HepG2 (cell line): ENCODE data around the gene CENPP. TPM values are rescaled to one million over a fixed set of nuclear protein-coding genes. Genes with fewer than 3 reads are reported as not detected.

Source experiments
- IKZF5 ChIP-seq: IDR thresholded peaks from 2 replicates; pipeline ENCODE4 v1.6.1; 2018; ENCODE audit warnings: missing genetic modification reagents, mild to moderate bottlenecking, missing compliant biosample characterization
- PBX2 ChIP-seq: IDR thresholded peaks from 2 replicates; pipeline ENCODE4 v1.6.1; 2016; ENCODE audit warnings: control low read depth
- ZNF280D ChIP-seq: sonication (generic); formaldehyde crosslinking; IDR thresholded peaks from 2 replicates; pipeline ENCODE4 v1.5.1; 2020; ENCODE audit warnings: mild to moderate bottlenecking, missing genetic modification reagents
- ZNF687 ChIP-seq: sonication (generic); formaldehyde crosslinking; IDR thresholded peaks from 2 replicates; pipeline ENCODE4 v1.5.1; 2020; ENCODE audit warnings: mild to moderate bottlenecking, missing genetic modification reagents, moderate library complexity
- polyA plus RNA-seq, 8 experiments: library from polyadenylated mRNA; depleted of rRNA in 3 of 8; stranded (reverse) in 7 of 8; unstranded in 1 of 8; fragments of >200 nt; fragmentation: Illumina TruSeq in 4 of 8; extraction: Trizol in 4 of 8; gene quantifications; 2 replicates each; pipeline versions ENCODE4 v1.2.1 to v1.2.3, GENCODE V29; 2011 to 2016; ENCODE audit warnings: low read depth in 4 of 8, missing spikeins in 1 of 8, mixed read lengths in 1 of 8; ENCODE audit not compliant: insufficient read depth in 1 of 8
- total RNA-seq, 5 experiments: library from RNA; depleted of rRNA; stranded (reverse); fragments of >200 nt; fragmentation: Illumina TruSeq; extraction: Trizol; gene quantifications; 2 replicates each; pipeline ENCODE4 v1.2.3, GENCODE V29; 2016; ENCODE audit warnings: low read depth in 1 of 5
- TF ChIP-seq, protein P1 (sequence below): conservative IDR thresholded peaks from 2 replicates; pipeline ENCODE4 v1.6.1; 2018; ENCODE audit warnings: missing genetic modification reagents
- TF ChIP-seq, protein P2 (sequence below): sonication (generic); formaldehyde crosslinking; IDR thresholded peaks from 2 replicates; pipeline ENCODE4 v1.4.0; 2020; ENCODE audit warnings: missing genetic modification reagents, borderline replicate concordance

CENPP gene
- total and polyA plus RNA-seq, 2 of the 13 experiments (the other 11 are each of a cell fraction or from before 2014, with no cell fraction given): 2.0 to 11.4 TPM

DNA sequence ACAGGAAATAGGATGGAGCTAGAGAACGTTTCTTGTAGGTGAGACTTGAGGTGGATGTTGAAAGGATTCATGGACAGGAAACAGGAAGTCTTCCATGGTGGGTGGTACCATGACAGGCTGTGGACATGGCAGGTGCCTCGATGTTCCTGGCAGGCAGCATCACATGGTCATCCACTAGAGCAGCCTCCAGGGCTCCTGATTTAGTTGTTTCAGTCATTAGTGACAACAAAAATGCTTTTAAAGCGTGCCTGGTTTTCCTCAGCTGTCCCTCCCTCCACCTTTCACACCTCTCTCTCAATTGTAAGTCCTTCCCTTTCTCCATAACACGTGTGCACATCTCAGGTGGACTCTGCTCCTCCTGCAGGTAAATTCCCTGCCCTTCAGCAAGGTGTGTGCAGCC lies 181.7 kb downstream of the CENPP start (continued):
- TF ChIP-seq, protein P1, sequence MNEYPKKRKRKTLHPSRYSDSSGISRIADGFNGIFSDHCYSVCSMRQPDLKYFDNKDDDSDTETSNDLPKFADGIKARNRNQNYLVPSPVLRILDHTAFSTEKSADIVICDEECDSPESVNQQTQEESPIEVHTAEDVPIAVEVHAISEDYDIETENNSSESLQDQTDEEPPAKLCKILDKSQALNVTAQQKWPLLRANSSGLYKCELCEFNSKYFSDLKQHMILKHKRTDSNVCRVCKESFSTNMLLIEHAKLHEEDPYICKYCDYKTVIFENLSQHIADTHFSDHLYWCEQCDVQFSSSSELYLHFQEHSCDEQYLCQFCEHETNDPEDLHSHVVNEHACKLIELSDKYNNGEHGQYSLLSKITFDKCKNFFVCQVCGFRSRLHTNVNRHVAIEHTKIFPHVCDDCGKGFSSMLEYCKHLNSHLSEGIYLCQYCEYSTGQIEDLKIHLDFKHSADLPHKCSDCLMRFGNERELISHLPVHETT (CRISPR knock-in tag): no peak
- TF ChIP-seq PBX2 (CRISPR knock-in tag) (no peak), IKZF5 (CRISPR knock-in tag) (no peak), ZNF687 (CRISPR knock-in tag) (no peak), ZNF280D (no peak)
- TF ChIP-seq, protein P2, sequence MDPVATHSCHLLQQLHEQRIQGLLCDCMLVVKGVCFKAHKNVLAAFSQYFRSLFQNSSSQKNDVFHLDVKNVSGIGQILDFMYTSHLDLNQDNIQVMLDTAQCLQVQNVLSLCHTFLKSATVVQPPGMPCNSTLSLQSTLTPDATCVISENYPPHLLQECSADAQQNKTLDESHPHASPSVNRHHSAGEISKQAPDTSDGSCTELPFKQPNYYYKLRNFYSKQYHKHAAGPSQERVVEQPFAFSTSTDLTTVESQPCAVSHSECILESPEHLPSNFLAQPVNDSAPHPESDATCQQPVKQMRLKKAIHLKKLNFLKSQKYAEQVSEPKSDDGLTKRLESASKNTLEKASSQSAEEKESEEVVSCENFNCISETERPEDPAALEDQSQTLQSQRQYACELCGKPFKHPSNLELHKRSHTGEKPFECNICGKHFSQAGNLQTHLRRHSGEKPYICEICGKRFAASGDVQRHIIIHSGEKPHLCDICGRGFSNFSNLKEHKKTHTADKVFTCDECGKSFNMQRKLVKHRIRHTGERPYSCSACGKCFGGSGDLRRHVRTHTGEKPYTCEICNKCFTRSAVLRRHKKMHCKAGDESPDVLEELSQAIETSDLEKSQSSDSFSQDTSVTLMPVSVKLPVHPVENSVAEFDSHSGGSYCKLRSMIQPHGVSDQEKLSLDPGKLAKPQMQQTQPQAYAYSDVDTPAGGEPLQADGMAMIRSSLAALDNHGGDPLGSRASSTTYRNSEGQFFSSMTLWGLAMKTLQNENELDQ: no peak
